KOPT-K1 (cell line): Measurements from ENCODE around the gene AOX1.
A peak's percentile ranks its signal among the peaks of the same experiment; 100 is the strongest.
"Not testable (repeated sequence)": the region's sequence is repeated elsewhere in the genome, so short reads cannot be mapped to it uniquely, and the experiment has no call there.

Experiments used
- H3K27ac ChIP-seq: fragments of 200-600 bp; sonication (generic); 2 replicates; pipeline ENCODE4 v1.5.1; 2016; ENCODE audit warnings: antibody characterized with exemption, mild to moderate bottlenecking, low read depth, low read length; ENCODE audit not compliant: poor library complexity, severe bottlenecking
- H3K36me3 ChIP-seq: fragments of 200-600 bp; sonication (generic); 2 replicates; pipeline ENCODE4 v1.5.1; 2017; ENCODE audit warnings: antibody characterized with exemption, mild to moderate bottlenecking, low read length, moderate library complexity; ENCODE audit not compliant: insufficient read depth
- H3K9me3 ChIP-seq: fragments of 200-600 bp; sonication (generic); 2 replicates; pipeline ENCODE4 v1.5.1; 2017; ENCODE audit warnings: antibody characterized with exemption, low read length, mild to moderate bottlenecking; ENCODE audit not compliant: insufficient read depth, poor library complexity, severe bottlenecking

AOX1 gene

DNA sequence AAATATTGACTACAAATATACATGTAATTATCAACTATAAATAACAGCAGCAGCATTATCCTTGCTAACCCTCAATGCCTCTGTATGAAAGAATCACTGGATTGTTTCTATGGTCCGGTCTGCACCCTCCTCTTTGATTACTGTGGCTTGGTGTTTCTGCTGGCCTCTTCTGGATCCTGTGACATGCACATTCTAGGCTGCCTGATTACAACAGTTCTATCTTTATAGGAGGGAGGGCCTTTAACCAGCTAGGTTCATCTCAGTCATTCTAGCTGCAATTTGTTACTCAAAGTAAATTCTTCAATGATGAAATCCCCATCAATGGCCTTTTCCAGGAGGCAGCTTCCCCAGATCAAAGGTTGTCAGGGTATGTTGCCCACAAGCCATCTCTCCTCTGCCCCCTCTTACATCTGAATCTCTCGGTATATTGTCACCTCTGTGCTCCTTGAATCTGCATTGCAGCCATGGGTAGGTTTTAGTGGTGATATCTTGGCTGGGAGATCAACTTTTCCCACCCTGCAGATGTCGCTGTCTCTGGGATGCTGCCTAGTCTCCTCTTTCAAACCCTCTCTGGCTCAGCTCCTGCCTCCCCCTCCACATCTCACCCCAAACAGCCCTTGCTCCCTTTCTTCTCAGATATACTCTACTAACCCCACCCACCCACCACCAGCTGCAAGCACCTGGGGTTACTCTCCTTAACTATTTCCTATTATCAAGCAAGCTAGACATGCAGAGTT lies 119.7 kb downstream of the AOX1 start:
- Histone ChIP-seq H3K36me3 (no peaks in the 10 kb centered on the region), H3K27ac (no peak overlapping the region), H3K9me3 (no peaks in the 10 kb centered on the region)

DNA sequence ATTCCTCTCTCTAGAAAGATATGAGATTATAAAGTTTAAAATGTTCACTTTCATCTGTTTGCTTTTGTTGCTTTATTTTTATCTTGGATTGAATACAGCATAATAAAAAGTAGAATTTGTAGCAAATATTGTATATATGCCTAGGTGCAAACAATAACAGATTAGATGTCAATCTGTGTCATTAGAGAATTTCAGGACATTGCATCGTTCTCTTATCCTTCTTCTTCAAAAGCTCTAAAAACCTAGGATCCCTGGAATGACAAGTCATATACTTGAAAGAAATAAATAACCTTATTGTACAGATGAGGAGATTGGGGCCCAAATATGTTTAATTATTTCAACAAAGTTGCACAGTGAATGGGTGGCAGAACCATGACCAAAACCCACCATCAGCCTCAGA lies 123.1 kb downstream of the AOX1 start:
- H3K36me3 ChIP-seq = no peaks in the 10 kb centered on the region
- H3K9me3 ChIP-seq = no peaks in the 10 kb centered on the region
- no peak overlapping the region for H3K27ac ChIP-seq

DNA sequence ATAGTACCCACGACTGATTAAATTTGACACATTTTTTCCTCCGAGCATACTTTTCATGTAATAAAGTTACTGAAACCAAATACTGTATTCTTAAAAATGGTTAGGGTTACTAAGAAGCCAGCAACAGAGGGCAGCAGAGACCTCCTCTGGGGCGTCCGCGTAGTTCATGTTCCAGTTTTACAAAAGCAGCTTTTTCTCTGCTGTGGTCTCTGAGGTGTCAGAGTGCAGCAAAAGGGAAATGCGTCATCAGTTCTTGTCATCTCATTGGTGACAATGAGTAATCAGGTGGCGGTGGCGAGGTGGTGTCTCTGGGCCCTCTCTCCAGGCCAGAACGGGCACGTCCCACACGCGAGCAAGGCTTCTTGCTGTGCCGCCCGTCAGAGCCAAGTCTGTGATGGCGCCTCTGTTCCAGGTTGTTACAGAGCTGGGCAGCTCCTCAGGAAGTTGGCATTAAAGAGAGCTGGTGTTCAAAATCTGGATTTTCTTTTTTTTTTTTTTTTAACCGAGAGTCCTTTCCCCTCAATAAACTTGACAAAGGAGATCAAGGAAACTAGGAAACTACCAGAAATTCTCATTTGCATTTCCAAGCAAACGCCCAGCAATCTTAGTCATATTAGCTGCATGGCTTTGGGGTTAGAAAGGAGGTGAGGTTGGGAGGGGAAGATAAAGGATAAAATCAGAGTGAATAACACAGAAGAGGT lies 127.3 kb downstream of the AOX1 start:
- H3K9me3 ChIP-seq = no peaks in the 10 kb centered on the region
- H3K36me3 ChIP-seq = no peaks in the 10 kb centered on the region
- H3K27ac ChIP-seq = peak overlapping the region; percentile 83

DNA sequence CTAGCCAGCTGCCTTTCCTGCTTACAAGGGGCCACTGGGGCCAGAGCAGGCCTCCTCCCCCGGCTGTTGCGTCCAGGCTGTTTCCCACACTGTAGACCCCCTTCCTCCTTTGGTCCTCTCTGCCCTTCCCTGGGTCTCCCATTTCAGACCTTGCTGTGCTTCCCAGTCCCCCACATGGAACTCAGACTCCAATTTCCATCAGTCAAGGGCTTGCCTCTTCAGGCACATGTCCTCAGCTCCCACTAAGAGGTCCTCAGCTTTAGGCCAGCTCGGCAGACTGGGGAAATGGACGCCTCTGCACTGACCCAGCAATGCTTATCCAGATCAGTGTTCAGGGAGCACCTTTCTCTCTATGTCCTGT lies 127.9 kb downstream of the AOX1 start:
- peak overlapping the region; percentile 83 for H3K27ac ChIP-seq
- H3K36me3 ChIP-seq = no peaks in the 10 kb centered on the region
- H3K9me3 ChIP-seq = no peaks in the 10 kb centered on the region

DNA sequence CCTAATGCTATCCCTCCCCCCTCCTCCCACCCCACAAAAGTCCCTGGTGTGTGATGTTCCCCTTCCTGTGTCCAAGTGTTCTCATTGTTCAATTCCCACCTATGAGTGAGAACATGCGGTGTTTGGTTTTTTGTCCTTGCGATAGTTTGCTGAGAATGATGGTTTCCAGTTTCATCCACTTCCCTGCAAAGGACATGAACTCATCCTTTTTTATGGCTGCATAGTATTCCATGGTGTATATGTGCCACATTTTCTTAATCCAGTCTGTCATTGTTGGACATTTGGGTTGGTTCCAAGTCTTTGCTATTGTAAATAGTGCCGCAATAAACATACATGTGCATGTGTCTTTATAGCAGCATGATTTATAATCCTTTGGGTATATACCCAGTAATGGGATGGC lies 129.2 kb downstream of the AOX1 start:
- not testable (repeated sequence) for H3K27ac ChIP-seq, H3K36me3 ChIP-seq, H3K9me3 ChIP-seq

DNA sequence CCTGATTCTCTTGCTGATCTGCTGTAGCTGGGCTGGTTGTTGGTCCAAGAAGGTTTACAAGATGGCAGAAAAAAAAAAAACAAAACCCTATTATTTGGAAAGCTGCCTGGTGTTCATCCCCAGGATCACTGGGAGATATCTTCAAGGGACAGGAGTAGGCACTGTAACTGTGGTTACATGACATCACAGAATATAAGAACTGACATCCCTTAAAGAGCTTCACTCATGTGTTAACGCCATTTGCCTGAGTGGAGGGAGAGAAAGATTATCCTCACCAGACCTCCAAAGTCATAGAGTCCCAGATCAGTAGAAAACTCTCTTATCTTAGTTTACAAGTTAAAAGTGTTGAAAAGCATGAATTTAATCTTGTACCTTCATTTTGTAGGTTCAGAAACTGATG lies 130.6 kb downstream of the AOX1 start:
- Histone ChIP-seq H3K27ac (no peak overlapping the region), H3K9me3 (peaks cover 8% of the 10 kb centered on the region), H3K36me3 (no peaks in the 10 kb centered on the region)
